Psoas muscle (tissue), 8 donors: ENCODE measurements around the gene CLEC10A. TPM values are rescaled to one million over a fixed set of nuclear protein-coding genes. Genes with fewer than 3 reads are reported as not detected.

Experiments
- ATAC-seq, 4 donors: fragments of 200-7000 bp; cut with Tn5 transposase; one replicate each; pipeline ENCODE4 v1.9.1; 2020; ENCODE audit warnings: moderate library complexity in 3 of 4, mild to moderate bottlenecking in 2 of 4
- DNase-seq, 2 donors: peaks; one replicate each; pipeline ENCODE4 v3.0.0-alpha.2; 2020
- H3K27ac ChIP-seq: fragments of 200-600 bp; one replicate; pipeline ENCODE4 v1.8.0; 2022
- H3K27me3 ChIP-seq, 3 donors: fragments of 200-600 bp in 1 of 3; one replicate each; pipeline versions ENCODE4 v1.6.1 to v1.8.0; 2013 to 2022; ENCODE audit warnings: low read length in 2 of 3, mild to moderate bottlenecking in 2 of 3, moderate library complexity in 1 of 3; ENCODE audit not compliant: insufficient read depth in 3 of 3
- H3K36me3 ChIP-seq, 2 donors: fragments of 200-600 bp in 1 of 2; one replicate each; pipeline versions ENCODE4 v1.6.1 to v1.8.0; 2013 to 2022; ENCODE audit warnings: low read depth in 1 of 2, mild to moderate bottlenecking in 1 of 2, moderate library complexity in 1 of 2; ENCODE audit not compliant: insufficient read depth in 1 of 2
- H3K4me1 ChIP-seq: fragments of 200-600 bp; one replicate; pipeline ENCODE4 v1.8.0; 2022
- H3K4me3 ChIP-seq: fragments of 200-600 bp; one replicate; pipeline ENCODE4 v1.8.0; 2022; ENCODE audit warnings: mild to moderate bottlenecking
- H3K9me3 ChIP-seq: fragments of 200-600 bp; one replicate; pipeline ENCODE4 v1.8.0; 2022
- WGBS, 3 donors: extraction: QIAGEN DNeasy Blood & Tissue Kit; methylation state at CpG; one replicate each; pipeline versions ENCODE4 v1.1.6 to v1.1.7; 2013; 5-methylcytosine and 5-hydroxymethylcytosine counted together
- intact Hi-C, 2 donors: fragments of 100-400 bp; cut with DNase I; formaldehyde crosslinking; loops; one replicate each; pipeline versions ENCODE4 v1.11.0 to v1.14.2; 2022
- polyA plus RNA-seq, 3 donors: library from polyadenylated mRNA; stranded (reverse); fragments of 200-250 nt; gene quantifications; one replicate each; pipeline ENCODE4 v1.2.3, GENCODE V29; 2013
- total RNA-seq, 4 donors: library from RNA; stranded (reverse); fragmentation: NEBNext Ultra II Directional in 2 of 4; extraction: Animal tissue kit (Norgen Biotek cat#: 25700) in 2 of 4; gene quantifications; one replicate each; pipeline versions ENCODE4 v1.2.1 to v1.2.4, GENCODE V29; 2021 to 2023
- TF ChIP-seq, protein P1 (sequence below): fragments of 200-600 bp; IDR thresholded peaks from one replicate; pipeline ENCODE4 v1.8.0; 2022; ENCODE audit warnings: antibody characterized with exemption
- donor health status: healthy with polysubstance abuse.
- donor health status: DM: no; HTN: no; CAD: no; lungs with moderate emphysema.
- donor health status: Bipolar disorder and iron deficiency.
- donor health status: healthy.
- donor health status: DM: yes; HTN: yes; CAD: no.
- donor health status: DM: no; HTN: no; CAD: no.
- donor health status: DM: no; HTN: no; CAD: no.
- donor health status: DM: yes; HTN: yes; CAD: no.

Gene CLEC10A
- total and polyA plus RNA-seq, 7 donors, result 0.69 to 4.9 (median 2.0) TPM

GRCh38 chr17:7067198-7067597 lies 12.9 kb downstream of the CLEC10A start:
- H3K27me3 ChIP-seq, result peaks cover 0 to 19% (median 3%) of the 10 kb centered on the region in 3 donors
- ATAC-seq, result no peak
- TF ChIP-seq, protein P1, sequence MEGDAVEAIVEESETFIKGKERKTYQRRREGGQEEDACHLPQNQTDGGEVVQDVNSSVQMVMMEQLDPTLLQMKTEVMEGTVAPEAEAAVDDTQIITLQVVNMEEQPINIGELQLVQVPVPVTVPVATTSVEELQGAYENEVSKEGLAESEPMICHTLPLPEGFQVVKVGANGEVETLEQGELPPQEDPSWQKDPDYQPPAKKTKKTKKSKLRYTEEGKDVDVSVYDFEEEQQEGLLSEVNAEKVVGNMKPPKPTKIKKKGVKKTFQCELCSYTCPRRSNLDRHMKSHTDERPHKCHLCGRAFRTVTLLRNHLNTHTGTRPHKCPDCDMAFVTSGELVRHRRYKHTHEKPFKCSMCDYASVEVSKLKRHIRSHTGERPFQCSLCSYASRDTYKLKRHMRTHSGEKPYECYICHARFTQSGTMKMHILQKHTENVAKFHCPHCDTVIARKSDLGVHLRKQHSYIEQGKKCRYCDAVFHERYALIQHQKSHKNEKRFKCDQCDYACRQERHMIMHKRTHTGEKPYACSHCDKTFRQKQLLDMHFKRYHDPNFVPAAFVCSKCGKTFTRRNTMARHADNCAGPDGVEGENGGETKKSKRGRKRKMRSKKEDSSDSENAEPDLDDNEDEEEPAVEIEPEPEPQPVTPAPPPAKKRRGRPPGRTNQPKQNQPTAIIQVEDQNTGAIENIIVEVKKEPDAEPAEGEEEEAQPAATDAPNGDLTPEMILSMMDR, result no peak
- no peak overlapping the region for H3K4me3 ChIP-seq
- WGBS, 3 donors, result 36 to 61% (median 45%) methylated on average over 1 of the region's 1 CpG
- H3K36me3 ChIP-seq, result no peaks in the 10 kb centered on the region
- H3K9me3 ChIP-seq, result no peaks in the 10 kb centered on the region
- intact Hi-C loops, result no loop called here
- DNase-seq, result no peak
- H3K27ac ChIP-seq, result no peak overlapping the region
- no peaks in the 10 kb centered on the region for H3K4me1 ChIP-seq

DNA sequence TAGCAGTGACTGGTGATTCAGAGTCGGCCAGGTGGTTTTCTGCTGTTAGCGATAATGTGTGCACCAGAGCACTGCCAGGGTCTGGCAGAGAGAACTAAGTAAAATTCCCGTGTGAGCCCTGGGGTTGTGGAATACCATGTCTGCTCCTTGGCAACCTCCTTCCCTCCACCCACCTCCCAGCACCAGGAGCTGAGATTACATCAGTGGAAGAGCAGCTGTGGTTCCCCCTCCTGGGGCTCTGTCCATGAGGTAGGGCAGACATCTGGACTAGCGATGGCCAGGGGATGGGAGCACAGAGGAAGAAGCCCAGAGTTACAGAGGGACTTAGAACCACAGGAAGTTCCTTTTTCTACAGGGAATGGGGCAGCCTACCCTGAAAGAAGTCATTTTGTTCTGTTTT lies 15.8 kb downstream of the CLEC10A start:
- ATAC-seq, result peak in 1 of 4 donors; percentile 53
- H3K27ac ChIP-seq, result no peak overlapping the region
- intact Hi-C loops, result no loop called here
- no peaks in the 10 kb centered on the region for H3K9me3 ChIP-seq
- H3K27me3 ChIP-seq, result peaks cover 0 to 33% (median 3%) of the 10 kb centered on the region in 3 donors
- no peaks in the 10 kb centered on the region for H3K36me3 ChIP-seq
- no peak overlapping the region for H3K4me3 ChIP-seq
- DNase-seq, result peak in 1 of 2 donors; percentile 63
- WGBS, 3 donors, result 23 to 29% (median 28%) methylated on average over 4 of the region's 4 CpGs
- no peaks in the 10 kb centered on the region for H3K4me1 ChIP-seq
- TF ChIP-seq, protein P1, result no peak

DNA sequence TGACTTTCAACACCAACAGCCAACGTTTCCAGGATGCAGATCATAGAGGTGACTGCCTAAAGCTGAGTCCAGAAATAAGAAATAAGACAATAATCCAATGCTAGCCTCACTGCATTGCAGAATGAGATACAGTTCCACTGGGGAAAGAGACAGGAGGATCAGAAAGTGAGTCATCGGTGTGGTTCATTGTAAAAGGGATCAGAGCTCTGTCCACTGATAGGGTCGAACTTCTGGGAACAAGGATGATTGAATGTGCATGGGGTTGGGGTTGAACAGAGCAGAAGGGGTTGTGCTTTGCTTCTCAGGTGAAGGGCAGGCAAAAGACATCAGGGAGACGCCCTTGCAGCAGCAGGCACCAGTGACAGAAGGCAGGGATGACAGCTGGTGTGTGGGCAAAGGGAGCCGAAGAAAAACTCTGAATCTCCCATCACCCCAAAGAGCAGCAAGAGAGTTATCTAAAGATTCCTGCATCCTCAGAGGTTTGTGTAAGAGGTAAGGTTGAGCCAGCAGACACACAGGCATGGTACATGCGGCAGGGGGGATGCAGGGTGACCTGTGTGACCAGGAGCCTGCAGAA lies 16.4 kb downstream of the CLEC10A start:
- Histone ChIP-seq H3K27me3 (peaks cover 0 to 33% (median 3%) of the 10 kb centered on the region in 3 donors), H3K9me3 (no peaks in the 10 kb centered on the region), H3K27ac (no peak overlapping the region), H3K36me3 (no peaks in the 10 kb centered on the region), H3K4me3 (no peak overlapping the region), H3K4me1 (no peaks in the 10 kb centered on the region)
- TF ChIP-seq, protein P1, result no peak
- ATAC-seq (no peak), DNase-seq (no peak)
- intact Hi-C loops, result no loop called here
- WGBS, 3 donors, result 37 to 48% (median 38%) methylated on average over 6 of the region's 6 CpGs

- Histone ChIP-seq H3K36me3 (no peaks in the 10 kb centered on the region), H3K27me3 (peaks cover 0 to 33% (median 0%) of the 10 kb centered on the region in 3 donors), H3K9me3 (no peaks in the 10 kb centered on the region), H3K4me1 (no peaks in the 10 kb centered on the region), H3K27ac (no peak overlapping the region), H3K4me3 (no peak overlapping the region)
- intact Hi-C loops, result no loop called here
- 42 to 49% (median 47%) methylated on average over 6 of the region's 6 CpGs for WGBS, 3 donors
- DNase-seq (no peak), ATAC-seq (no peak)
- TF ChIP-seq, protein P1, result no peak
Observed at GRCh38 chr17:7060165-7060891, 19.7 kb downstream of the CLEC10A start.
